GM21528 (cell line): ENCODE measurements around the gene CHL1.

ENCODE experiments used
- ATAC-seq: cut with Tn5 transposase; IDR thresholded peaks from one replicate; pipeline ENCODE4 v1.9.1; 2021; ENCODE audit warnings: mild to moderate bottlenecking, moderate library complexity; ENCODE audit not compliant: unreplicated experiment, low FRiP score

CHL1 gene, protein sequence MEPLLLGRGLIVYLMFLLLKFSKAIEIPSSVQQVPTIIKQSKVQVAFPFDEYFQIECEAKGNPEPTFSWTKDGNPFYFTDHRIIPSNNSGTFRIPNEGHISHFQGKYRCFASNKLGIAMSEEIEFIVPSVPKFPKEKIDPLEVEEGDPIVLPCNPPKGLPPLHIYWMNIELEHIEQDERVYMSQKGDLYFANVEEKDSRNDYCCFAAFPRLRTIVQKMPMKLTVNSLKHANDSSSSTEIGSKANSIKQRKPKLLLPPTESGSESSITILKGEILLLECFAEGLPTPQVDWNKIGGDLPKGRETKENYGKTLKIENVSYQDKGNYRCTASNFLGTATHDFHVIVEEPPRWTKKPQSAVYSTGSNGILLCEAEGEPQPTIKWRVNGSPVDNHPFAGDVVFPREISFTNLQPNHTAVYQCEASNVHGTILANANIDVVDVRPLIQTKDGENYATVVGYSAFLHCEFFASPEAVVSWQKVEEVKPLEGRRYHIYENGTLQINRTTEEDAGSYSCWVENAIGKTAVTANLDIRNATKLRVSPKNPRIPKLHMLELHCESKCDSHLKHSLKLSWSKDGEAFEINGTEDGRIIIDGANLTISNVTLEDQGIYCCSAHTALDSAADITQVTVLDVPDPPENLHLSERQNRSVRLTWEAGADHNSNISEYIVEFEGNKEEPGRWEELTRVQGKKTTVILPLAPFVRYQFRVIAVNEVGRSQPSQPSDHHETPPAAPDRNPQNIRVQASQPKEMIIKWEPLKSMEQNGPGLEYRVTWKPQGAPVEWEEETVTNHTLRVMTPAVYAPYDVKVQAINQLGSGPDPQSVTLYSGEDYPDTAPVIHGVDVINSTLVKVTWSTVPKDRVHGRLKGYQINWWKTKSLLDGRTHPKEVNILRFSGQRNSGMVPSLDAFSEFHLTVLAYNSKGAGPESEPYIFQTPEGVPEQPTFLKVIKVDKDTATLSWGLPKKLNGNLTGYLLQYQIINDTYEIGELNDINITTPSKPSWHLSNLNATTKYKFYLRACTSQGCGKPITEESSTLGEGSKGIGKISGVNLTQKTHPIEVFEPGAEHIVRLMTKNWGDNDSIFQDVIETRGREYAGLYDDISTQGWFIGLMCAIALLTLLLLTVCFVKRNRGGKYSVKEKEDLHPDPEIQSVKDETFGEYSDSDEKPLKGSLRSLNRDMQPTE (N-terminal part only)

GRCh38 chr3:196311-197148 is at the start of gene CHL1:
TSS of gene CHL1 (plus strand) at chr3:196763. CDS start at chr3:319777, 123,014 bp downstream.
- no peak for ATAC-seq

- no peak for ATAC-seq
Measured at GRCh38 chr3:151614-152189, 44.9 kb upstream of the CHL1 start.

DNA sequence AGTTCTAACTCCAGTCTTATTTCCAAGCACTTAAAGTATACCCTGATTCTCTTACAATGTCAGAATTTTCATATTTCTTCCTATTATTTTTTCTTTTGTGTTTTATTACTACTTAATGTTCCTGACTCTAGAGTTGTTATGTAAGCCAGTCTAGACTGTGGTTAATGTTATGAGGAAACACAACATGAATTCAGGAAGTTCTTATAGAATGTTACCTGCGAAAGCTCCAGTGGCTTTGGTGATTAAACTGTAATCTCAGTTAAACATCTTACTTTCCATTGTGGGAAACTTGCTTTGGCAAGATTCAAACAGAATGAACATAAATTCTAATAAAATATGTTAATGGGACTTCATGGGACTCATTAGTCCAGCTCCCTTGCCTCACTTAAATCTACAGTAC is 36.6 kb upstream of the CHL1 start:
- ATAC-seq = no peak

DNA sequence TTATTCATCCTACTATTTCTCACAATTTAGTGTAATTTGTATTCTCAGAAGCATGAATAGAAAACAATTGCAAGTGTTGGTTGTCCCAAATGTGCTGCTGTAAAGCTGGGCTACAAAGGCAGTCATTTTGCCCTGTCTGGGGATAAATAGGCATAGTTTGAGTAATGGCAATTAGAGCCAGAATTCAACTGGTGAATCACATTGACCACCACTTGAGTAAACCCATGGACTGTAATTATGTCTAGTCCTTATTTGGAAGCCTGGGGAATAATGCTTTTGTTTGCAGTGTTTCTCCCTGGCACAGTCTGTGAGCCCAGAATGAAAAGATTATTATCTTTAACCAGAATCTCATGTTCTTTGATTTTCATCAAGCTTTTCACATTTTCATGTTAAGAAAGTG is 30.5 kb upstream of the CHL1 start:
- no peak for ATAC-seq

GRCh38 chr3:166799-167198 is 29.8 kb upstream of the CHL1 start:
- ATAC-seq = no peak

DNA sequence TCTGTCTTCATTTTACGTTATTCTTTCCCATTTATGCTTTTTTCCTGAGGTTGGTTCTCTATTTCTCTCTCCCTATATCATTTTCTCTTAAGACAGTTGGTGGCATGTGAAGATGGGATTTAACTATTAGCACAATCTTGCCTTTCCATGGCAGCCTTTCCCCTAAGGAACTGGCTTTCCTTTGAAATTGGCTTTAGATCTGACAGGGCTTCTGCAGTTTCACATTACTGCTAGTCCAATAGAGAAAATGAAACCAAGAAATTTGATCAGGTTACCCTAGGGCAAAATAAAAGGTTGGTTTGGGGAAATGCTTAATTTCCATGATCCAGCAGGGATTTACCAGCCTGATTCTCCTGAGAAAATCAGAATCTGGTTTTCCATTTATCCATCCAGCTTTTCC is 22.7 kb upstream of the CHL1 start:
- ATAC-seq = peak; percentile 72

GRCh38 chr3:184976-185375 is 11.6 kb upstream of the CHL1 start:
- ATAC-seq = no peak

DNA sequence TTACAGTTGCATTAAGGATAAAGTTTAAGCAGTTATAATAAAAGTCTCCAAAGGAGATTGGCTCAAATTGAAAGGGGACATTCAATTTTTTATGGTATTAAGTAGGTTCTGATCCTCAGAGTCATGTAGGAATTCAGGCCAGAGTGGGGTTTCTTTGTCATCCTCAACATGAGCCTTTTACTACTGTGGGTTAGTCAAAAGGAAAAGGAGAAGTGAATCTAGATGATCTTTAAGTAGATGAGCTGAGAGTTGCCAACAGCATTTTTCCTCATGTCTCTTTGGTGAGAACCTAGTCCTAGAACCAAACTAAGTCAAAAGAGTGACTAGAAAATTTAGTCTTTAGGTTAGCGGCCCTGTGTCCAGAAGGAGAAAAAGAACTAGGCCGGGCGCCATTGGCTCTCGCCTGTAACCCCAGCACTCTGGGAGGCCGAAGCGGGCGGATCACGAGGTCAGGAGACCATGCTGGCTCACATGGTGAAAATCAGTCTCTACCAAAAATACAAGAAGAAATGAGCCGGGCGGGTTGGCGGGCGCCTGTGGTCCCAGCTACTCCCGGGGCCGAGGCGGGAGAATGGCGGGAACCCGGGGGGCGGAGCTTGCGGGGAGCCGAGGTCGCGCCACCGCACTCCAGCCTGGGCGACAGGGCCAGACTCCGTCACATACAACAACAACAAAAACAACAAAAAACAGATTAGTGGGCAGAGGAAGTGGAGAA is 4.2 kb upstream of the CHL1 start:
- ATAC-seq = no peak

DNA sequence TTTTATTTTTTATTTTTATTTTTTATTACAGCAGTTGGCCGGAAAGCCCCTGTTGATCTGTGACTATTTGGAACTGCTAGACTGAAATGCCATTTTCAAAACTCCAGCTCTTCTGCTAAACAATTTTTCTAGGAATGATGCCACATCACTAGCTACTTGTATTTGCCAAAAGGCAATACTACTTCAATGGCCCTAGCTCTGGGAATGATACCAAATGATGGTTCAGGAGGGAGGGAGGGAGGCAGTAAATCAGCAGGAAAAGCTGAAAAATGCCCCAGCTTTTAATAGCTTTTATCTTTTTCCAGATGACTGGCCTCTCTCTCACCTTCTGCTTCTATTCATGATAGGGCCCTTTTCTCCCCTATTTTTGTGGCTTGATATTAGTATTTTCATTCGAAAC is 2.6 kb upstream of the CHL1 start:
- no peak for ATAC-seq

DNA sequence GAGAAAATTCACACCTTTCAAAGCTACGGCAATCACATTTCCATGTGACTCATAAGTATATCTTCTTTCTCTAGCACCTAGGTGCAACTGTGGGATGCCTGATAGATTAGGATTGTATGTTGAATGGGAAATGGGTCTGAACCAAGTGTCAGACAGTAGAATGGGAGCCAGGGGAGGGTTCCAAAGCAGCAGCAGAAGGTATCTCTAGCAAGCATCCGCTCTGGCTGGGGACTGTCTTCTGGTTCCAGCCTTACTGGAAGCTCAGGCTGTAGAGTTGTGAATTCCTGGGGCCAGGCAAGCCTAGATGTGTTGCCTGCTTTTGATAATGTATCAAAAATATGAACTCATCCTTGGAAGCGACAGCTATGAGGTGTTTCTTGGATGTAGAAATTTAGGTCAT is 2.1 kb upstream of the CHL1 start:
- ATAC-seq = no peak

DNA sequence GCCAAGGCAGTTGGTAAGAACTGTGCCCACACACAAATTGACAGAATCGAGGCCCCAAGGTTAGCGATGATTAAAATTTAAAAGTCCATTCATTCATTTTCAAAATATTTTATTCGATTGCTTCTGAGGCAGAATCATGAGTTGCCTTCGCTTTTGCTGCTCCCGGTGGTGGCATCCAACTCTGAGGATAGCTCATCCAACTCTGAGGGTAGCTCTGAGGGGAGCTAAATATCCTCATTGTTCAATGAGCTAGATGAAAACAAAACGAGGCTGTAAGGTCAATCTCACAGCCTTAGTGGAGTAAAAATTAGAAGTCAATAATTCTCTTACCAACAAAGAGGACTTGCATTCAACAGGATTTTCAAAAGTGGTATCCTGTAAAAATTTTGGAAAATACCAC is 897 bp upstream of the CHL1 start:
- ATAC-seq = no peak

- ATAC-seq = no peak
Measured at GRCh38 chr3:197149-197827, 725 bp downstream of the CHL1 start.

- ATAC-seq = no peak
Measured at GRCh38 chr3:197828-198491, 1.4 kb downstream of the CHL1 start.

DNA sequence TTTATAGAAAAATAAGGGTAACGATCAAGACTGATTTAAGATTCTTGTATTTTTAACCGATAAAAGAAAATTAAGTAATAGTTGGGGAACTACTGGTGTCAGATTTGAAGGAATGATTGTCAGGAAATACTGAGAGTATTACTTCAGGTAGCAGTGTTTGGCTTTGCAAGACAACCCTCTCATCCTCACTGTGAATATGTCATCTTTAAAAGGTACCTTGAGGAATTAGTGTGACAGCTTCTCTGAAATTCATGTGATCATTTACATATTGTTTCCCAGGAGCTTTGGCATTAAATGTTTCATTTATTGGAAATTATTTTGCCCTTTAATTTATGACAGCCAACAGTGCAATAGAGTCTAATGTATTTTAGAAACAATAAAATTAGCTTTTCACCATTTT is 3.3 kb downstream of the CHL1 start:
- ATAC-seq = no peak

- ATAC-seq = no peak
Measured at GRCh38 chr3:200758-201325, 4.3 kb downstream of the CHL1 start.

GRCh38 chr3:204102-204501 is 7.5 kb downstream of the CHL1 start:
- no peak for ATAC-seq

- ATAC-seq = no peak
Measured at GRCh38 chr3:207973-208372, 11.4 kb downstream of the CHL1 start.

GRCh38 chr3:210669-211068 is 14.1 kb downstream of the CHL1 start:
- no peak for ATAC-seq
